ENCODE data around the gene POLD4. TPM values are rescaled to one million over a fixed set of nuclear protein-coding genes. Genes with fewer than 3 reads are reported as not detected.

The POLD4 gene
- total RNA-seq, 3 donors from 2014 or later, result 130 to 266 (median 201) TPM

DNA sequence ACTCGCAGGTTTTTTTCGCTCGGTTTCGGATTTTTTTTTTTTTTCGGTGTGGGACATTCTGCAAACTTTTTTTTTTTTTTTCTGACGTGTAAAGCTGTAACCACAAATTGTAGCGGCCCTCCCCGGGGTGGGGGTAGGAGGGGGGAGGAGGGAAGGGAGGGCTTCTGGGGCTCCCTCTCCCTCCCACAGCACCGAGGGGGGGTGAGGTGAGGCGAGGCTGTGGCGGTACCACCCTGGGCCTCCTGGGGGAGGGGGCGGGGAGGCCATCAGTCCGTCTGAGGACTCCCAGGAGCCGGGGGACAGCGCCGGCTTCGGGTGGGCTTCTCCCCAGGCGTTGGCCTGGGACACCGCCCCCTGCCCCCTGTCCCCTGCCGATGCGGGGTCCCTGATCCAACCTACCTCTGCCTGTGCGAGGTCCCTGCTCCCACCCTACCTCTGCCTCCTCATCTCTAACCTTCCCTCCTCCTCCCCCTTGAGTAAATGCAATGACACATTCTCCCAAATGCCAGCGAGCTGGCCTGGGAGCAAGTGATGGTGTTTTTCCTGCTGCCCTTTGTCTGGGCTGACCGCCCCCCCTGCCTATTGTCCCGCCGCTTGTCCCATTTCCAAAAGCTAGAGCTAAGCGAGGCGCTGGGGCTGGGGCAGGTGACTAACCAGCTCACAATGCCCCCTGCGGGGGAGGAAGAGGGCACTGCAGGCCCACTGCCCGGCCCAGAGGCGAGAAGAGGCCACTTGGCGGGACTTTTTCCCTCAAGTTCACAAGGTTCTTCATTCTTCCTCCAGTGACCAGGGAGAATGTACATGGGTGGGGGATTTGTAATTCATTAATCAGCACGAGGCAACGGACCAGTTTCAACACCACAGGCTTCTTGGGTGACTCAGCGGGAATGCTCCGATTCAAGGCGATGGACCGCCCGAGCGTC is 20.6 kb upstream of the POLD4 start:
- H3K4me3 ChIP-seq, result no peak overlapping the region
- TF ChIP-seq, protein P1, sequence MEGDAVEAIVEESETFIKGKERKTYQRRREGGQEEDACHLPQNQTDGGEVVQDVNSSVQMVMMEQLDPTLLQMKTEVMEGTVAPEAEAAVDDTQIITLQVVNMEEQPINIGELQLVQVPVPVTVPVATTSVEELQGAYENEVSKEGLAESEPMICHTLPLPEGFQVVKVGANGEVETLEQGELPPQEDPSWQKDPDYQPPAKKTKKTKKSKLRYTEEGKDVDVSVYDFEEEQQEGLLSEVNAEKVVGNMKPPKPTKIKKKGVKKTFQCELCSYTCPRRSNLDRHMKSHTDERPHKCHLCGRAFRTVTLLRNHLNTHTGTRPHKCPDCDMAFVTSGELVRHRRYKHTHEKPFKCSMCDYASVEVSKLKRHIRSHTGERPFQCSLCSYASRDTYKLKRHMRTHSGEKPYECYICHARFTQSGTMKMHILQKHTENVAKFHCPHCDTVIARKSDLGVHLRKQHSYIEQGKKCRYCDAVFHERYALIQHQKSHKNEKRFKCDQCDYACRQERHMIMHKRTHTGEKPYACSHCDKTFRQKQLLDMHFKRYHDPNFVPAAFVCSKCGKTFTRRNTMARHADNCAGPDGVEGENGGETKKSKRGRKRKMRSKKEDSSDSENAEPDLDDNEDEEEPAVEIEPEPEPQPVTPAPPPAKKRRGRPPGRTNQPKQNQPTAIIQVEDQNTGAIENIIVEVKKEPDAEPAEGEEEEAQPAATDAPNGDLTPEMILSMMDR (IDR thresholded peaks at IDR 0.05), result peak; percentile 37
- intact Hi-C loops (cut with DNase I, micrococcal nuclease), result no loop called here
- H3K36me3 ChIP-seq (ENCODE audit: low read depth), result no peaks in the 10 kb centered on the region
- H3K4me1 ChIP-seq (ENCODE audit: low read depth), result peaks cover 27% of the 10 kb centered on the region
- ATAC-seq (peak; percentile 59), DNase-seq (peak; percentile 76 to 90 (median 83))
- H3K9me3 ChIP-seq, result no peaks in the 10 kb centered on the region

DNA sequence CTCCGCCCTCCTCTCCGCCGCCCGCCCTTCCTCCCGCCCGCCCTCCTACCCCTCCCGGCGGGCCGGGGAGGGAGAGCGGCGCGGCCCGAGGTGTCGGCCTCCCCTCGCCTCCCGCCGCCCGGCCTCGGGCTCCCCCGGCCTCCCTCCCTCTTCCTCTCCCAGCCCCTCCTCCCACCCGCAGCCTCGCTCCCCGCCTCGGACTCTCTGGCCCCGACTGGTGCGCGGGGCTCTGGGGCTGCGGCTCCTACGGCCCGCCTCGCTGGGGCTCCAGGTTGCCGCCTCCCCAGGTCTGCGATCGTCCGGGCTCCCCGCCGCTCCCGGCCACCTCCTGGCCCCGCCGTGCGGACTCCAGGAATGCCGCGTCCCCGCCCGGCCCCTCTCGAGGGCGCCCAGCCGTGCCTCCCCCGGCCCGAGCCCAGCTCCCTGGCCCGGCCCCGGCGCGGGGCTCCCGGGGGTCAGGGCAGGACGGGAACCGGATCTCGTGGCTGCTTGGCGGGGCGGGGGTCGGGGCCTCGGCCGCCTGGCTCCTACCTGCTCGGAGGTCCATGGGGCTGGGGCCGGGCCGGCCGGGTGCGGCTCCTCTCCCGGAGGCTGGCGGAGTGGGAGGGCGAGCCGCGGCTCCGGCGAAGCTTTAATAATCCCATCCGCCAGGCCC is 19.8 kb upstream of the POLD4 start, which contains the start of gene CLCF1:
Gene CLCF1 (minus strand): TSS at position 606 of the 655 bp plus-strand sequence. CDS start 59 bp downstream, at position 547.
- TF ChIP-seq, protein P1 (IDR thresholded peaks at IDR 0.05), result no peak
- H3K36me3 ChIP-seq (ENCODE audit: low read depth), result no peaks in the 10 kb centered on the region
- peak; percentile 62 for ATAC-seq
- peak within 1 kb of the TSS; percentile 57 for H3K4me3 ChIP-seq
- intact Hi-C loops (cut with DNase I, micrococcal nuclease), result no loop called here
- no peaks in the 10 kb centered on the region for H3K9me3 ChIP-seq
- peak; percentile 65 to 83 (median 81) for DNase-seq
- peaks cover 27% of the 10 kb centered on the region for H3K4me1 ChIP-seq (ENCODE audit: low read depth)

DNA sequence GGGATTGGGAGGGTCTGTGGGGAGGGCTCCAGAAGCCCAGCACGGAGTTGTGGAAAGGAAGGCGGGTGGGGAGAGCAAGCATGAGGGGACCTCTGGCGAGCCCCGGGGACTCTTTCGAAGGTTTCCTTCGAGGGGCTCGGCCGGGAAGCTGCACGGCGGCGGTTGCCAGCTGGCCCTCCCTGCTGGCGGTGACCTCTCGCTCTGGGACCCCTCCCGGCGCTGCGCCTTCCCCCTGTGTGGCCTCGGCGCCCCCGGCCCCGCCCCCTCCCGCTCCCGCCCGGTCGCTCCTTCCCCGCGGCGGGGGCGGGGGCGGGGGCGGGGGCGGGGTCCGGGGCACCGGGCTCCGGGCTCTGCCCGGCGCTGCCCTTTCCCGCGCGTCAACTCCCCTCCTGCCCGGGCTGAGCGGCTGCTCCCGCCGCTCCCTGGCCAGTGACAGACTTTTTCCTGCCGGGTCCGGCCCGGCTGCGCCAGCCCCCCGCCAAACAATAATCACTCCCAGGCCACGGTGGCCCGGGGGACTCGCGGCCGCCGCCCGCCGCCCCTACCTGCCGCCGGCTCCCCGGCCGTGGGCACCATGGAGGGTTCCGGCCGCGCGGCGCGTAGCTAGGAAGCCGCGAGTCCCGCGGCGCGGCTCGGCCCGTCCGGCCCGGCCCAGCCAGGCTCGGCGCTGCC is 19.1 kb upstream of the POLD4 start:
- Histone ChIP-seq H3K4me3 (peak overlapping the region; percentile 57), H3K4me1 (ENCODE audit: low read depth) (peaks cover 27% of the 10 kb centered on the region), H3K36me3 (ENCODE audit: low read depth) (no peaks in the 10 kb centered on the region), H3K9me3 (no peaks in the 10 kb centered on the region)
- intact Hi-C loops (cut with DNase I, micrococcal nuclease), result no loop called here
- DNase-seq, result peak in 2 of 3 donors; percentile 42 to 71
- TF ChIP-seq, protein P1 (IDR thresholded peaks at IDR 0.05), result no peak
- peak; percentile 45 for ATAC-seq

DNA sequence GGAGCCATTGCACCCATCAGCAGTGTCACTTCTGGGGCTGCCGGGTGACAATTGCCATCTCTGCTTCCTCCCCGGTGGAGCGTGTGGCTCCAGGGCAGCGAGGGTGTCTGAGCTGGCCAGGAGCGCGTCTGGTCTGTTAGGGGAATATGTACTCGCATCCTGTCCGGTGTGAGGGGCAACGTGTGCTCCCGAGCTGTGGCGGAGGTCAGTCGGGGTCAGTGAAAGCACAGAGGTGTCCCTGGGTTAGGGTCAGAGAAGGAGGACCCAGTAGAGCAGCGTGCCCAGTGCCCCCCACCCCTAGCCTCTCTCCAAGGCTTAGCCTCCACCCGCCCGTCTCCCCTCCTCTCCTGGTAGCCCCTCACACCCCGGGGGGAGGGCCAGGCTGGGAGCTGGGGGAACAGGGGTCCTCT is 18.6 kb upstream of the POLD4 start:
- no peaks in the 10 kb centered on the region for H3K36me3 ChIP-seq (ENCODE audit: low read depth)
- TF ChIP-seq, protein P1 (IDR thresholded peaks at IDR 0.05), result no peak
- ATAC-seq (peak; percentile 11), DNase-seq (peak in 1 of 3 donors; percentile 59)
- peaks cover 28% of the 10 kb centered on the region for H3K4me1 ChIP-seq (ENCODE audit: low read depth)
- H3K9me3 ChIP-seq, result no peaks in the 10 kb centered on the region
- intact Hi-C loops (cut with DNase I, micrococcal nuclease), result no loop called here
- H3K4me3 ChIP-seq, result no peak overlapping the region

DNA sequence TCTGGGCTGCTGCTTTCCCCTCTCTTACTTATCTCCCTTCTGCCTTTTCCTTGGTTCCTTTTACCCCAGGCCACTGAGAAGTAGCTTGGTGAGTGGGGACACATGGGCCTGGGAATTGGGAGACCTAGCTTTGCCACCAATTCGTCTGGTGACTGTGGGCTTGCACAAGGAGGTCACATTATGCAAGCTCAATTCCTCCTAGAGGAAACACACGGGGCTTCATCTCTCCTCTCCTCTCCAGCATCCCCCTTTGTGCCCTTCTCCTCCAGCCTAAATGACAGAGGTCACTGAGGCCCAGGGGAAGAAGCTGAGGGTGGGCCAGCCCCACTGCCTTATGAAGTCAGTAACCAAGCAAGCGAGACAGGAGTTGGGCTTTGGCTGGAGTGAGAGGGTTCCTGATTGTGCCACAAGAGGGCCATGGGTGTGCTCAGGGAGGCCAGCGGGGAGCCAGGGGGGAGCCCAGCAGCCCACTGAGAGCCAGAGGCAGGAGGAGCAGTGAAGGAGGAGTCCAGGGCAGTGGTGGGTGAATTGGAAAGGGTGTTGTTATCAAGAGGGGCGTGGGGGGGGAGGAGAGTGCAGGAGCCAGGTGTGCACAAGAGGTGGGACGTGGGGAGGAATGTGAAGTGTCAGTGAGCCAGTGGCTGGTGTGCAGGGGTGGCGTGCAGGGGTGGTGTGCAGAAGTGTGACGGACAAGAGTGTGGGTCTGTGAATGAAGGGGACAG is 18.0 kb upstream of the POLD4 start:
- DNase-seq (peak in 1 of 3 donors; percentile 52), ATAC-seq (peak; percentile 32)
- TF ChIP-seq, protein P1 (IDR thresholded peaks at IDR 0.05), result peak; percentile 21
- H3K36me3 ChIP-seq (ENCODE audit: low read depth), result no peaks in the 10 kb centered on the region
- no peak overlapping the region for H3K4me3 ChIP-seq
- no peaks in the 10 kb centered on the region for H3K9me3 ChIP-seq
- peaks cover 34% of the 10 kb centered on the region for H3K4me1 ChIP-seq (ENCODE audit: low read depth)
- intact Hi-C loops (cut with DNase I, micrococcal nuclease), result no loop called here
